Gastrocnemius medialis (tissue), 4 donors: ENCODE measurements around the gene CTR9.

Source experiments
- CTCF ChIP-seq, 5 experiments: fragments of 450-650 bp in 3 of 5; fragments of 200-600 bp in 2 of 5; sonication (generic) in 2 of 5; IDR thresholded peaks in 4 of 5; conservative IDR thresholded peaks in 1 of 5; 1 replicate in 4 of 5; 2 replicates in 1 of 5; pipeline ENCODE4 v1.5.1; 2016 to 2019; ENCODE audit warnings: antibody characterized with exemption in 5 of 5, mild to moderate bottlenecking in 3 of 5, moderate library complexity in 3 of 5
- POLR2A ChIP-seq, 2 donors: fragments of 450-650 bp; IDR thresholded peaks; one replicate each; pipeline ENCODE4 v1.6.1; 2017; ENCODE audit warnings: antibody characterized with exemption in 2 of 2, mild to moderate bottlenecking in 2 of 2, moderate library complexity in 2 of 2

- TF ChIP-seq CTCF (IDR thresholded peaks at IDR 0.05 in 4 of 5, conservative IDR thresholded peaks at IDR 0.05 in 1 of 5) (peak in 1 of 5 experiments; percentile 25), POLR2A (IDR thresholded peaks at IDR 0.05) (peak; percentile 93 to 97)
Observed at GRCh38 chr11:10750838-10751580, at the start of gene CTR9.
